H1 (cell line): Measurements from ENCODE around the gene TBX21.

Experiments used
- EP300 ChIP-seq, 2 experiments: IDR thresholded peaks; 1 replicate in 1 of 2; 2 replicates in 1 of 2; pipeline ENCODE4 v1.6.1; 2011 to 2012; ENCODE audit warnings: low read depth in 2 of 2, low read length in 2 of 2, mild to moderate bottlenecking in 2 of 2, borderline replicate concordance in 1 of 2, inconsistent platforms in 1 of 2, moderate library complexity in 1 of 2
- EZH2 ChIP-seq: fragments of 200-600 bp; sonication (generic); IDR thresholded peaks from 2 replicates; pipeline ENCODE4 v1.7.1; 2012; ENCODE audit warnings: low read depth, mild to moderate bottlenecking, moderate library complexity, low read length, inconsistent platforms; ENCODE audit not compliant: severe bottlenecking
- GABPA ChIP-seq: IDR thresholded peaks from 2 replicates; pipeline ENCODE4 v1.6.1; 2011; ENCODE audit warnings: mild to moderate bottlenecking, low read length, moderate library complexity, borderline replicate concordance; ENCODE audit not compliant: insufficient read depth
- POLR2A ChIP-seq, 2 experiments: IDR thresholded peaks; 1 replicate in 1 of 2; 2 replicates in 1 of 2; pipeline ENCODE4 v1.6.1; 2011; ENCODE audit warnings: low read depth in 2 of 2, low read length in 2 of 2, mild to moderate bottlenecking in 2 of 2; ENCODE audit errors: control extremely low read depth in 1 of 2
- YY1 ChIP-seq: IDR thresholded peaks from 2 replicates; pipeline ENCODE4 v1.6.1; 2011; ENCODE audit warnings: low read depth, mild to moderate bottlenecking, low read length
- TF ChIP-seq, protein P1 (sequence below), 3 experiments: IDR thresholded peaks; 1 replicate in 2 of 3; 2 replicates in 1 of 3; pipeline versions ENCODE4 v1.5.1 to v1.6.1; 2011; ENCODE audit warnings: low read length in 3 of 3, mild to moderate bottlenecking in 3 of 3, inconsistent platforms in 2 of 3, low read depth in 1 of 3, moderate library complexity in 1 of 3; ENCODE audit not compliant: insufficient read depth in 1 of 3; ENCODE audit errors: control extremely low read depth in 1 of 3

DNA sequence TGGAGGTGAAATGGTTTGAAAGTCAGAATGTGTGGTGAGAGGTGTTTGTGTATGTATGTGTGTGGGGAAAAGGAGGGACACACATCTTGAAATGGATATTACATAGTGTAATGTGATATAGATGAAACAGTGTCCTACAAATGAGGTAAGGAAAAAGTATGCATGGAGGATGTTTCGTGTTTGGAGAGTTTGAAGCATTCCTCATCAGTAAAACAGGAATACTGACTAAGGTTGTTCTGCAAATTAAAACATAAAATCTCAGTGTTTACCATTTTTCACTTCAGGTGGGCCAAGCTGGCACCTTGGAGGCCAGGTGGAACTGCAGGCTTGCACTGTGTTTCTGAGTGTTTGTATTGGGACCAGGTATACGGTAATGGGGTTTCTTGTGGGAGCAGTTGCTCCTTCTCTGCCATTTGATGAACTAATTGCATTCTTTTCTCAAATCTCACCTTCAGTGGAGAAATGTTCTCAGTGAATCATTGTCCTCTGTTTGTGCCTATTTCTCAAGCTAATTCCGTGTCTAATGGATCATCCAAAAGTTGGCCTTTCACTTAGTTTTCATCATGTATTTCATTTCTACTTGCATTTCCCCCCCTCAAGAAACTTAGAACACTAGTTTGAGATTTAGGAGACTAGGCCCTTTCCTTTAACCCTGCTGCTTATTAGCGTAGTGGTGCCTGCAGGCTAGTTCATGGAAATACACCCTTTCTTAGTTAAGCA lies 47.3 kb upstream of the TBX21 start:
- TF ChIP-seq POLR2A (IDR thresholded peaks at IDR 0.05; ENCODE audit: control extremely low read depth in 1 of 2, low read depth in 2 of 2, low read length in 2 of 2), result no peak; a peak in 1 of 3 replicates
- no peak for TF ChIP-seq GABPA
- no peak for TF ChIP-seq EZH2
- TF ChIP-seq, protein P1, sequence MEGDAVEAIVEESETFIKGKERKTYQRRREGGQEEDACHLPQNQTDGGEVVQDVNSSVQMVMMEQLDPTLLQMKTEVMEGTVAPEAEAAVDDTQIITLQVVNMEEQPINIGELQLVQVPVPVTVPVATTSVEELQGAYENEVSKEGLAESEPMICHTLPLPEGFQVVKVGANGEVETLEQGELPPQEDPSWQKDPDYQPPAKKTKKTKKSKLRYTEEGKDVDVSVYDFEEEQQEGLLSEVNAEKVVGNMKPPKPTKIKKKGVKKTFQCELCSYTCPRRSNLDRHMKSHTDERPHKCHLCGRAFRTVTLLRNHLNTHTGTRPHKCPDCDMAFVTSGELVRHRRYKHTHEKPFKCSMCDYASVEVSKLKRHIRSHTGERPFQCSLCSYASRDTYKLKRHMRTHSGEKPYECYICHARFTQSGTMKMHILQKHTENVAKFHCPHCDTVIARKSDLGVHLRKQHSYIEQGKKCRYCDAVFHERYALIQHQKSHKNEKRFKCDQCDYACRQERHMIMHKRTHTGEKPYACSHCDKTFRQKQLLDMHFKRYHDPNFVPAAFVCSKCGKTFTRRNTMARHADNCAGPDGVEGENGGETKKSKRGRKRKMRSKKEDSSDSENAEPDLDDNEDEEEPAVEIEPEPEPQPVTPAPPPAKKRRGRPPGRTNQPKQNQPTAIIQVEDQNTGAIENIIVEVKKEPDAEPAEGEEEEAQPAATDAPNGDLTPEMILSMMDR (IDR thresholded peaks at IDR 0.05; ENCODE audit: control extremely low read depth in 1 of 3, insufficient read depth in 1 of 3, low read depth in 1 of 3, low read length in 3 of 3), result no peak
- TF ChIP-seq YY1, result no peak
- TF ChIP-seq EP300 (IDR thresholded peaks at IDR 0.05; ENCODE audit: borderline replicate concordance in 1 of 2, low read depth in 2 of 2, low read length in 2 of 2), result no peak
